ENCODE data around the gene FAM163B. TPM values are rescaled to one million over a fixed set of nuclear protein-coding genes. Genes with fewer than 3 reads are reported as not detected.

The FAM163B gene
- total RNA-seq, 2 experiments from 2014 or later: not detected

DNA sequence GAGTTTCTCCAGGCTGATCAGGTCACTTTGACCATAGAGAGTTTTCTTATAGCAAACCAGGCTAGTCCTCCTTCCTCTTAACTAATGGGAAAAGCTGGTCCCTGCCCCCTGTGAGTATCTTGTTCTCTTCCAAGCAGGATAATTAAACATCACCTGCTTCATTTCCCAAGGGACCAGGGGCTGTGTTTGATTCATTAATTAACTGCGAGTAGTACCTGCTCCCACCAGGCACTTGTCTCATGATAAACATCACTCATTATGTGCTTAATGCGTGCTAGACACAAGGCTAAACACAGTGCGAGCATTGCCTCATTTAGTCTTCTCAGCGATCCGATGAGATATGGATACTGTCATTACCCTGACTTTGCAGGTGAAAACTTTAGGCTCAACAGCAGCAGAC is 1.7 kb upstream of the FAM163B start:
- TF ChIP-seq, protein P1, sequence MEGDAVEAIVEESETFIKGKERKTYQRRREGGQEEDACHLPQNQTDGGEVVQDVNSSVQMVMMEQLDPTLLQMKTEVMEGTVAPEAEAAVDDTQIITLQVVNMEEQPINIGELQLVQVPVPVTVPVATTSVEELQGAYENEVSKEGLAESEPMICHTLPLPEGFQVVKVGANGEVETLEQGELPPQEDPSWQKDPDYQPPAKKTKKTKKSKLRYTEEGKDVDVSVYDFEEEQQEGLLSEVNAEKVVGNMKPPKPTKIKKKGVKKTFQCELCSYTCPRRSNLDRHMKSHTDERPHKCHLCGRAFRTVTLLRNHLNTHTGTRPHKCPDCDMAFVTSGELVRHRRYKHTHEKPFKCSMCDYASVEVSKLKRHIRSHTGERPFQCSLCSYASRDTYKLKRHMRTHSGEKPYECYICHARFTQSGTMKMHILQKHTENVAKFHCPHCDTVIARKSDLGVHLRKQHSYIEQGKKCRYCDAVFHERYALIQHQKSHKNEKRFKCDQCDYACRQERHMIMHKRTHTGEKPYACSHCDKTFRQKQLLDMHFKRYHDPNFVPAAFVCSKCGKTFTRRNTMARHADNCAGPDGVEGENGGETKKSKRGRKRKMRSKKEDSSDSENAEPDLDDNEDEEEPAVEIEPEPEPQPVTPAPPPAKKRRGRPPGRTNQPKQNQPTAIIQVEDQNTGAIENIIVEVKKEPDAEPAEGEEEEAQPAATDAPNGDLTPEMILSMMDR (IDR thresholded peaks at IDR 0.05): no peak
- DNase-seq: no peak
- Mint-ChIP-seq H3K4me3 (no peak overlapping the region), H3K9me3 (no peaks in the 10 kb centered on the region), H3K27me3 (peaks cover 32% of the 10 kb centered on the region), H3K36me3 (ENCODE audit: low read depth) (no peaks in the 10 kb centered on the region), H3K4me1 (ENCODE audit: low read depth) (no peaks in the 10 kb centered on the region), H3K27ac (no peak overlapping the region)
- intact Hi-C loops (cut with micrococcal nuclease): no loop called here
- POLR2A ChIA-PET: no interaction called here
- CTCF ChIA-PET: interaction anchor here (1.2 kb wide), 1 partner anchor 21 kb away, joined by 3 read pairs; no protein-coding TSS in a partner anchor
- no peak for ATAC-seq

DNA sequence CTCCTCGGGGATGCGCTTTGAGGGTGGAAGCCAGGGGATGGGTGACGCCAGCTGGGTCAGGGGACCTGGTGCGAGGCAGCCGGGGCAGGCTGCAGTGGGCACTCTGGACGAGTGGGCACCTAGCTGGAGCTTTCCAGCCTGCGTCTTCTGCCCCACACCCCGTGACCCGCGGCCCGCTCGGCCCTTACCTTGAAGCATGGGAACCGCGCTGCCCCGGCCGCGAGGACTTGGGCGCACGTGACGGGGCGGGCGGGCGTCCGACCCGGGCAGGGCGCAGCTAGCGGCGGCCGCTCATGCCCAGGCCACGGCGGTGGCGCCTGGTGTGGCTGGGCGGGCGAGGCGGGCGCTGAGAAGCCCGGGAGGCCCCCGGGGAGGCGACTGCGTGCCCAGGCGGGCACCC is 300 bp downstream of the FAM163B start:
- Mint-ChIP-seq H3K27ac (no peak overlapping the region), H3K9me3 (no peaks in the 10 kb centered on the region), H3K36me3 (ENCODE audit: low read depth) (no peaks in the 10 kb centered on the region), H3K4me1 (ENCODE audit: low read depth) (peaks cover 8% of the 10 kb centered on the region), H3K4me3 (no peak overlapping the region), H3K27me3 (peaks cover 32% of the 10 kb centered on the region)
- ChIA-PET POLR2A (no interaction called here), CTCF (interaction anchor here (1.4 to 1.5 kb wide), 2 partner anchors 20 to 117 kb away, joined by 3 to 4 read pairs; no protein-coding TSS in a partner anchor)
- DNase-seq (no peak), ATAC-seq (no peak)
- intact Hi-C loops (cut with micrococcal nuclease): loop anchor here (10.0 kb wide), 1 partner anchor 116 kb away; no protein-coding TSS in a partner anchor
- TF ChIP-seq, protein P1 (IDR thresholded peaks at IDR 0.05): no peak

DNA sequence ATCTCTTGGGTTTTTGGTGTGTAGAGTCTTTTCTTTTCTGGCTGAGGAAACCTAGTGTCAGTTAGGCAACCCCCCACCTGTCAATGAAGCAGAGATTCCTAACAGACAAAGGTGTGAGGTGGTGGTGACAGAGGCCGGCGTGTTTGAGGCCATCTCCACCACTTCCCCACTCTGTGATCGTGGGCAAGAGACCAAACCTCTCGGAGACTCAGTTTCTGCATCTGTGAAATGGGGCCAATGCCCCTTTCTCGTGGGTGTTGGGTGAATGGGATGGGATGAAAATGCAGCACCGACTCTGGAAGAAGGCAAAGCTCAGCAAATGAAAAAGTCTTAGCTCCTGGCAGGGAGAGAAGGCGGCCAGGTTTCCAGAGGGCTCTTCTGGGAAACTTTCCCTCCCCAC is 807 bp downstream of the FAM163B start:
- TF ChIP-seq, protein P1 (IDR thresholded peaks at IDR 0.05): no peak
- H3K9me3 Mint-ChIP-seq: no peaks in the 10 kb centered on the region
- no peaks in the 10 kb centered on the region for H3K36me3 Mint-ChIP-seq (ENCODE audit: low read depth)
- H3K4me1 Mint-ChIP-seq (ENCODE audit: low read depth): peaks cover 8% of the 10 kb centered on the region
- ChIA-PET CTCF (interaction anchor here (0.9 to 1.5 kb wide), 3 partner anchors 20 to 119 kb away, joined by 3 to 4 read pairs (median 4); no protein-coding TSS in a partner anchor), POLR2A (no interaction called here)
- H3K27ac Mint-ChIP-seq: no peak overlapping the region
- ATAC-seq (no peak), DNase-seq (no peak)
- H3K27me3 Mint-ChIP-seq: peaks cover 32% of the 10 kb centered on the region
- intact Hi-C loops (cut with micrococcal nuclease): loop anchor here (10.0 kb wide), 1 partner anchor 116 kb away; no protein-coding TSS in a partner anchor
- H3K4me3 Mint-ChIP-seq: no peak overlapping the region

DNA sequence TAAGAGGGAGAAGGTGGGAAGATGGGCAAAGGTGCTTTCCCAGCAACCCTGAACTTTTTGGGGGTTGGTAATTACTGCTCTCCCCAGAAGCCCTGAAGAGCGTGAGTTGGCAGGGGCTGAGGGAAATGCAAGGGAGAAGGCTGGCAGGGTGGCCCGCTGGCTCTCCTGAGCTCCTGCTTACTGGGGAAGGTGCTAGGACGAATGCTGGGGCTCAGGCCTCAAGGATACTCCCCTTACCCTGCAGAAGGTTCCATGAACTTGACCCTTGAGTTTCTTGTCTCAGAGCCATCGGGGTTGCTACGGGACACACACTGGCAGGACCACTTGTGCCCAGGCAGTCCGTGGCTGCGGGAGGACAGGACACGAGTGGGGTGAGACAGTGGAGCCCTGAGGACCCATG is 1.2 kb downstream of the FAM163B start:
- DNase-seq (no peak), ATAC-seq (no peak)
- intact Hi-C loops (cut with micrococcal nuclease): loop anchor here (10.0 kb wide), 1 partner anchor 117 kb away; no protein-coding TSS in a partner anchor
- Mint-ChIP-seq H3K27ac (no peak overlapping the region), H3K36me3 (ENCODE audit: low read depth) (no peaks in the 10 kb centered on the region), H3K4me3 (no peak overlapping the region), H3K9me3 (no peaks in the 10 kb centered on the region), H3K4me1 (ENCODE audit: low read depth) (peaks cover 8% of the 10 kb centered on the region), H3K27me3 (peaks cover 32% of the 10 kb centered on the region)
- TF ChIP-seq, protein P1 (IDR thresholded peaks at IDR 0.05): no peak
- ChIA-PET POLR2A (no interaction called here), CTCF (interaction anchor here (0.9 to 1.2 kb wide), 3 partner anchors 18 to 174 kb away, joined by 3 to 4 read pairs (median 3); no protein-coding TSS in a partner anchor)

DNA sequence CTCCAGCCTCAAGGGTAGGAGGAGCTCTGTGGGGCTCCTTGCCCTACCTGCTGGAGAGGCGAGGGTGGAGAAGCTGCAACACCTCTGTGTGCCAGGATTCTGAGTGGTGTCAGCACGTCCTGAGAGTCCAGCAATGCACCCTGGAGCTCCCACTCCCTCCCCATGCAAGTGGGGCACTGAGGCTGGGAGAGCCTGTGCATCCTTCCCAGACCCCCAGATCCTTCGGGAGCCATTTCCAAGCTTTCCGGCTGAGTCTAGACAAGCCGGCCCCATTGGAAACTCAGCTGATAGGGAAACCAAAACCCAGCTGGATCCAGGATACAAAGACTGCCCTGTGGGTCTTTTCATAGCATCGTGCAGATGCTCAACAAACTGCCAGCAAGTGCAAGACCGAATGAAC is 1.8 kb downstream of the FAM163B start:
- POLR2A ChIA-PET: no interaction called here
- CTCF ChIA-PET: interaction anchor here (0.9 to 1.2 kb wide), 3 partner anchors 18 to 175 kb away, joined by 3 to 4 read pairs (median 3); no protein-coding TSS in a partner anchor
- no peaks in the 10 kb centered on the region for H3K9me3 Mint-ChIP-seq

More for the DNA sequence above, 1.8 kb downstream of the FAM163B start:
- H3K36me3 Mint-ChIP-seq (ENCODE audit: low read depth): no peaks in the 10 kb centered on the region
- no peak for ATAC-seq
- TF ChIP-seq, protein P1 (IDR thresholded peaks at IDR 0.05): no peak
- no peak overlapping the region for H3K4me3 Mint-ChIP-seq
- H3K27me3 Mint-ChIP-seq: peaks cover 32% of the 10 kb centered on the region
- H3K27ac Mint-ChIP-seq: no peak overlapping the region
- DNase-seq: no peak
- peaks cover 8% of the 10 kb centered on the region for H3K4me1 Mint-ChIP-seq (ENCODE audit: low read depth)
- intact Hi-C loops (cut with micrococcal nuclease): loop anchor here (10.0 kb wide), 1 partner anchor 117 kb away; no protein-coding TSS in a partner anchor
